ENCODE results near the gene VIPR2. TPM values are rescaled to one million over a fixed set of nuclear protein-coding genes. Genes with fewer than 3 reads are reported as not detected.
A peak's percentile ranks its signal among the peaks of the same experiment; 100 is the strongest.
"Not testable (repeated sequence)": the region's sequence is repeated elsewhere in the genome, so short reads cannot be mapped to it uniquely, and the experiment has no call there.

The VIPR2 gene
- total RNA-seq = 1 to 10 TPM in 1 of 2 donors, under 1 TPM in 1; 0.46 to 3.0 TPM

- no peaks in the 10 kb centered on the region for H3K9me3 Mint-ChIP-seq
- peaks cover 30% of the 10 kb centered on the region for H3K27me3 Mint-ChIP-seq (ENCODE audit: low read depth)
- no peak within 1 kb of the TSS for H3K27ac Mint-ChIP-seq
- ATAC-seq (replicated peaks in 1 of 2) = peak; percentile 70 to 75
- peak; percentile 13 to 41 for DNase-seq
- H3K36me3 Mint-ChIP-seq (ENCODE audit: insufficient read depth in 2 of 2) = no peaks in the 10 kb centered on the region
- peak within 1 kb of the TSS; percentile 72 to 77 for H3K4me3 Mint-ChIP-seq
- peaks cover 8% of the 10 kb centered on the region for H3K4me1 Mint-ChIP-seq (ENCODE audit: low read depth)
Observed at GRCh38 chr7:159144758-159145489, at the start of gene VIPR2. Gene VIPR2 (minus strand): TSS chr7:159144867. CDS start chr7:159144771, 96 bp downstream.

GRCh38 chr7:159193543-159194090 lies 49.0 kb upstream of the VIPR2 start:
- DNase-seq (no peak), ATAC-seq (replicated peaks in 1 of 2) (no peak)
- Mint-ChIP-seq H3K4me3 (no peak overlapping the region), H3K27ac (no peak overlapping the region), H3K27me3 (ENCODE audit: low read depth) (no peaks in the 10 kb centered on the region), H3K4me1 (ENCODE audit: low read depth) (peaks cover 25% of the 10 kb centered on the region), H3K9me3 (no peaks in the 10 kb centered on the region), H3K36me3 (ENCODE audit: insufficient read depth in 2 of 2) (no peaks in the 10 kb centered on the region)

GRCh38 chr7:159192725-159193453 lies 48.2 kb upstream of the VIPR2 start:
- Mint-ChIP-seq H3K36me3 (ENCODE audit: insufficient read depth in 2 of 2) (no peaks in the 10 kb centered on the region), H3K27ac (no peak overlapping the region), H3K4me1 (ENCODE audit: low read depth) (peaks cover 21% of the 10 kb centered on the region), H3K4me3 (no peak overlapping the region), H3K9me3 (no peaks in the 10 kb centered on the region), H3K27me3 (ENCODE audit: low read depth) (no peaks in the 10 kb centered on the region)
- no peak for DNase-seq
- no peak for ATAC-seq (replicated peaks in 1 of 2)

- H3K4me3 Mint-ChIP-seq = no peak overlapping the region
- no peak overlapping the region for H3K27ac Mint-ChIP-seq
- peaks cover 1% of the 10 kb centered on the region for H3K27me3 Mint-ChIP-seq (ENCODE audit: low read depth)
- H3K9me3 Mint-ChIP-seq = no peaks in the 10 kb centered on the region
- DNase-seq (no peak), ATAC-seq (replicated peaks in 1 of 2) (no peak)
- H3K4me1 Mint-ChIP-seq (ENCODE audit: low read depth) = peaks cover 12% of the 10 kb centered on the region
- H3K36me3 Mint-ChIP-seq (ENCODE audit: insufficient read depth in 2 of 2) = no peaks in the 10 kb centered on the region
Observed at GRCh38 chr7:159192013-159192412, 47.3 kb upstream of the VIPR2 start.

- Mint-ChIP-seq H3K36me3 (ENCODE audit: insufficient read depth in 2 of 2) (peaks cover 3 to 5% of the 10 kb centered on the region in 2 donors), H3K4me1 (ENCODE audit: low read depth) (peaks cover 6% of the 10 kb centered on the region), H3K4me3 (no peak overlapping the region), H3K27me3 (ENCODE audit: low read depth) (peaks cover 9% of the 10 kb centered on the region), H3K9me3 (peaks cover 3 to 5% of the 10 kb centered on the region in 2 donors), H3K27ac (no peak overlapping the region)
- DNase-seq = no peak
- no peak for ATAC-seq (replicated peaks in 1 of 2)
Observed at GRCh38 chr7:159191236-159191635, 46.6 kb upstream of the VIPR2 start.

- H3K36me3 Mint-ChIP-seq (ENCODE audit: insufficient read depth in 2 of 2) = peaks cover 3 to 10% of the 10 kb centered on the region in 2 donors
- H3K27ac Mint-ChIP-seq = no peak overlapping the region
- H3K27me3 Mint-ChIP-seq (ENCODE audit: low read depth) = peaks cover 38% of the 10 kb centered on the region
- ATAC-seq (replicated peaks in 1 of 2) (no peak), DNase-seq (no peak)
- no peak overlapping the region for H3K4me3 Mint-ChIP-seq
- H3K4me1 Mint-ChIP-seq (ENCODE audit: low read depth) = no peaks in the 10 kb centered on the region
- H3K9me3 Mint-ChIP-seq = peaks cover 3 to 9% of the 10 kb centered on the region in 2 donors
Observed at GRCh38 chr7:159188011-159188410, 43.3 kb upstream of the VIPR2 start.

GRCh38 chr7:159179241-159179640 lies 34.6 kb upstream of the VIPR2 start:
- Mint-ChIP-seq H3K4me1 (ENCODE audit: low read depth) (peaks cover 15% of the 10 kb centered on the region), H3K4me3 (no peak overlapping the region), H3K27ac (no peak overlapping the region), H3K27me3 (ENCODE audit: low read depth) (peaks cover 34% of the 10 kb centered on the region), H3K9me3 (peaks cover 3 to 15% of the 10 kb centered on the region in 2 donors), H3K36me3 (ENCODE audit: insufficient read depth in 2 of 2) (peaks cover 0 to 9% of the 10 kb centered on the region in 2 donors)
- no peak for ATAC-seq (replicated peaks in 1 of 2)
- DNase-seq = no peak

- peaks cover 0 to 12% of the 10 kb centered on the region in 2 donors for H3K36me3 Mint-ChIP-seq (ENCODE audit: insufficient read depth in 2 of 2)
- no peak overlapping the region for H3K4me3 Mint-ChIP-seq
- DNase-seq (no peak), ATAC-seq (replicated peaks in 1 of 2) (no peak)
- peaks cover 3 to 15% of the 10 kb centered on the region in 2 donors for H3K9me3 Mint-ChIP-seq
- H3K27me3 Mint-ChIP-seq (ENCODE audit: low read depth) = peaks cover 33% of the 10 kb centered on the region
- H3K4me1 Mint-ChIP-seq (ENCODE audit: low read depth) = peaks cover 15% of the 10 kb centered on the region
- no peak overlapping the region for H3K27ac Mint-ChIP-seq
Observed at GRCh38 chr7:159177284-159177953, 32.8 kb upstream of the VIPR2 start.

GRCh38 chr7:159175792-159176191 lies 31.1 kb upstream of the VIPR2 start:
- DNase-seq (no peak), ATAC-seq (replicated peaks in 1 of 2) (no peak)
- peaks cover 0 to 12% of the 10 kb centered on the region in 2 donors for H3K36me3 Mint-ChIP-seq (ENCODE audit: insufficient read depth in 2 of 2)
- H3K9me3 Mint-ChIP-seq = peaks cover 3 to 15% of the 10 kb centered on the region in 2 donors
- peaks cover 15% of the 10 kb centered on the region for H3K4me1 Mint-ChIP-seq (ENCODE audit: low read depth)
- H3K4me3 Mint-ChIP-seq = peak overlapping the region in 1 of 2 donors; percentile 33
- H3K27ac Mint-ChIP-seq = peak overlapping the region; percentile 31
- H3K27me3 Mint-ChIP-seq (ENCODE audit: low read depth) = peaks cover 33% of the 10 kb centered on the region

- not testable (repeated sequence) for DNase-seq; H3K4me3 Mint-ChIP-seq; ATAC-seq (replicated peaks in 1 of 2); H3K27ac Mint-ChIP-seq
- H3K4me1 Mint-ChIP-seq (ENCODE audit: low read depth) = peaks cover 15% of the 10 kb centered on the region
- H3K36me3 Mint-ChIP-seq (ENCODE audit: insufficient read depth in 2 of 2) = peaks cover 0 to 12% of the 10 kb centered on the region in 2 donors
- H3K9me3 Mint-ChIP-seq = peaks cover 3 to 13% of the 10 kb centered on the region in 2 donors
- peaks cover 27% of the 10 kb centered on the region for H3K27me3 Mint-ChIP-seq (ENCODE audit: low read depth)
Observed at GRCh38 chr7:159175100-159175499, 30.4 kb upstream of the VIPR2 start.

GRCh38 chr7:159172400-159172799 lies 27.7 kb upstream of the VIPR2 start:
- DNase-seq = no peak
- no peak overlapping the region for H3K4me3 Mint-ChIP-seq
- H3K27me3 Mint-ChIP-seq (ENCODE audit: low read depth) = peaks cover 11% of the 10 kb centered on the region
- ATAC-seq (replicated peaks in 1 of 2) = no peak
- H3K36me3 Mint-ChIP-seq (ENCODE audit: insufficient read depth in 2 of 2) = peaks cover 0 to 12% of the 10 kb centered on the region in 2 donors
- H3K27ac Mint-ChIP-seq = no peak overlapping the region
- H3K4me1 Mint-ChIP-seq (ENCODE audit: low read depth) = peaks cover 15% of the 10 kb centered on the region
- H3K9me3 Mint-ChIP-seq = peaks cover 3 to 11% of the 10 kb centered on the region in 2 donors

GRCh38 chr7:159169391-159169790 lies 24.7 kb upstream of the VIPR2 start:
- Mint-ChIP-seq H3K9me3 (peaks cover 1 to 4% of the 10 kb centered on the region in 2 donors), H3K4me1 (ENCODE audit: low read depth) (peaks cover under 1% of the 10 kb centered on the region), H3K27me3 (ENCODE audit: low read depth) (peaks cover 11% of the 10 kb centered on the region), H3K27ac (no peak overlapping the region), H3K36me3 (ENCODE audit: insufficient read depth in 2 of 2) (peaks cover 0 to 3% of the 10 kb centered on the region in 2 donors), H3K4me3 (no peak overlapping the region)
- ATAC-seq (replicated peaks in 1 of 2) = no peak
- DNase-seq = no peak

- ATAC-seq (replicated peaks in 1 of 2) = no peak
- H3K36me3 Mint-ChIP-seq (ENCODE audit: insufficient read depth in 2 of 2) = no peaks in the 10 kb centered on the region
- no peak for DNase-seq
- H3K4me3 Mint-ChIP-seq = no peak overlapping the region
- H3K4me1 Mint-ChIP-seq (ENCODE audit: low read depth) = no peaks in the 10 kb centered on the region
- no peaks in the 10 kb centered on the region for H3K27me3 Mint-ChIP-seq (ENCODE audit: low read depth)
- no peak overlapping the region for H3K27ac Mint-ChIP-seq
- no peaks in the 10 kb centered on the region for H3K9me3 Mint-ChIP-seq
Observed at GRCh38 chr7:159167139-159167538, 22.5 kb upstream of the VIPR2 start.

All from activated T-cell treated with anti-CD3 and anti-CD28 coated beads, Interleukin-2, amount 50 U/mL, for 72 hours (primary cell).